CD4-positive, alpha-beta T cell (primary cell): Measurements from ENCODE around the gene GRM4. TPM values are rescaled to one million over a fixed set of nuclear protein-coding genes. Genes with fewer than 3 reads are reported as not detected.

Experiments
- ATAC-seq: fragments of 200-7000 bp; cut with Tn5 transposase; one replicate; pipeline ENCODE4 v1.10.0; 2022; ENCODE audit warnings: mild to moderate bottlenecking; ENCODE audit not compliant: poor library complexity
- CTCF ChIA-PET: fragments of 350-600 bp; sonication (Branson Sonifier 250); formaldehyde crosslinking; loops from one replicate; lab custom pipeline; 2021; ENCODE audit warnings: antibody characterized with exemption, inconsistent platforms; lab: Charles Lee
- POLR2A ChIA-PET: fragments of 350-600 bp; sonication (Branson Sonifier 250); formaldehyde crosslinking; loops from one replicate; lab custom pipeline; 2021; ENCODE audit warnings: antibody characterized with exemption, inconsistent platforms; lab: Charles Lee
- DNase-seq, 14 experiments: peaks; one replicate each; pipeline ENCODE4 v3.0.0-alpha.2; 2013 to 2020; ENCODE audit warnings: mixed read lengths in 2 of 14
- H3K27ac ChIP-seq, 2 donors: one replicate each; pipeline versions ENCODE4 v1.5.1 to v1.7.0; 2013; ENCODE audit warnings: low read length in 2 of 2, low read depth in 1 of 2, mild to moderate bottlenecking in 1 of 2
- H3K27me3 ChIP-seq, 2 experiments: 1 replicate in 1 of 2; 2 replicates in 1 of 2; pipeline versions ENCODE4 v1.6.1 to v1.7.0; 2013; ENCODE audit warnings: low read length in 2 of 2, control low read depth in 1 of 2, mild to moderate bottlenecking in 1 of 2, moderate library complexity in 1 of 2; ENCODE audit not compliant: insufficient read depth in 2 of 2, control insufficient read depth in 1 of 2
- H3K36me3 ChIP-seq: one replicate; pipeline ENCODE4 v1.6.1; 2013; ENCODE audit warnings: low read length, control low read depth; ENCODE audit not compliant: insufficient read depth
- H3K4me1 ChIP-seq: one replicate; pipeline ENCODE4 v1.6.1; 2013; ENCODE audit warnings: low read length, control low read depth; ENCODE audit not compliant: insufficient read depth
- H3K4me3 ChIP-seq: one replicate; pipeline ENCODE4 v1.5.1; 2013; ENCODE audit warnings: mild to moderate bottlenecking, low read length, moderate library complexity
- H3K9me3 ChIP-seq, 2 experiments: 1 replicate in 1 of 2; 2 replicates in 1 of 2; pipeline versions ENCODE4 v1.6.1 to v1.7.0; 2013; ENCODE audit warnings: low read length in 2 of 2, mild to moderate bottlenecking in 2 of 2, control low read depth in 1 of 2, moderate library complexity in 1 of 2; ENCODE audit not compliant: control insufficient read depth in 1 of 2, insufficient read depth in 1 of 2
- H3K27ac Mint-ChIP-seq: one replicate; pipeline ENCODE4 v1.8.0; 2020; ENCODE audit warnings: mixed read lengths
- H3K27me3 Mint-ChIP-seq: one replicate; pipeline ENCODE4 v1.8.0; 2021; ENCODE audit warnings: mixed read lengths
- H3K36me3 Mint-ChIP-seq: one replicate; pipeline ENCODE4 v1.8.0; 2021; ENCODE audit warnings: low read depth, mixed read lengths
- H3K4me1 Mint-ChIP-seq: one replicate; pipeline ENCODE4 v1.8.0; 2021; ENCODE audit warnings: low read depth, mixed read lengths
- H3K4me3 Mint-ChIP-seq: one replicate; pipeline ENCODE4 v1.8.0; 2020; ENCODE audit warnings: mild to moderate bottlenecking, mixed read lengths
- H3K9me3 Mint-ChIP-seq: one replicate; pipeline ENCODE4 v1.8.0; 2020; ENCODE audit warnings: mixed read lengths
- CTCF ChIP-seq: fragments of 200-600 bp; IDR thresholded peaks from one replicate; pipeline ENCODE4 v1.8.0; 2022; ENCODE audit warnings: antibody characterized with exemption, mild to moderate bottlenecking
- intact Hi-C, 2 experiments: fragments of 100-400 bp; cut with DNase I in 1 of 2; cut with micrococcal nuclease in 1 of 2; formaldehyde crosslinking; loops; one replicate each; pipeline versions ENCODE4 v1.15.1 to v1.9.0; 2023 to 2025; cut with DNase I, micrococcal nuclease
- total RNA-seq, 174 experiments: library from RNA in 2 of 174; stranded (reverse) in 2 of 174; gene quantifications; one replicate each; pipeline ENCODE4 v1.2.3 and lab custom pipeline; 2021 to 2026

The GRM4 gene
- total RNA-seq, 2 experiments from 2014 or later, result 0.08 TPM; not detected in 1

GRCh38 chr6:34062815-34063214 is 83.1 kb downstream of the GRM4 start:
- Histone ChIP-seq H3K36me3 (no peaks in the 10 kb centered on the region), H3K27me3 (peaks cover 2 to 6% of the 10 kb centered on the region in 2 experiments), H3K4me3 (no peak overlapping the region), H3K9me3 (no peaks in the 10 kb centered on the region), H3K4me1 (no peaks in the 10 kb centered on the region), H3K27ac (no peak overlapping the region)
- Mint-ChIP-seq H3K9me3 (no peaks in the 10 kb centered on the region), H3K36me3 (no peaks in the 10 kb centered on the region), H3K4me3 (no peak overlapping the region), H3K27me3 (no peaks in the 10 kb centered on the region), H3K4me1 (no peaks in the 10 kb centered on the region), H3K27ac (no peak overlapping the region)
- ATAC-seq (no peak), DNase-seq (no peak)
- TF ChIP-seq CTCF, result no peak
- POLR2A ChIA-PET, result no interaction called here
- intact Hi-C loops, result no loop called here
- CTCF ChIA-PET, result no interaction called here

- Histone ChIP-seq H3K4me1 (no peaks in the 10 kb centered on the region), H3K36me3 (no peaks in the 10 kb centered on the region), H3K27ac (no peak overlapping the region), H3K9me3 (no peaks in the 10 kb centered on the region), H3K4me3 (no peak overlapping the region), H3K27me3 (peaks cover 2 to 6% of the 10 kb centered on the region in 2 experiments)
- ChIA-PET CTCF (no interaction called here), POLR2A (no interaction called here)
- H3K4me1 Mint-ChIP-seq, result no peaks in the 10 kb centered on the region
- no peaks in the 10 kb centered on the region for H3K27me3 Mint-ChIP-seq
- no peak overlapping the region for H3K4me3 Mint-ChIP-seq
- no peak overlapping the region for H3K27ac Mint-ChIP-seq
- DNase-seq, result no peak
- no peak for TF ChIP-seq CTCF
- intact Hi-C loops, result no loop called here
- no peak for ATAC-seq
- no peaks in the 10 kb centered on the region for H3K36me3 Mint-ChIP-seq
- no peaks in the 10 kb centered on the region for H3K9me3 Mint-ChIP-seq
These were observed 83.7 kb downstream of the GRM4 start for GRCh38 chr6:34062156-34062555.

GRCh38 chr6:34061348-34061747 is 84.5 kb downstream of the GRM4 start:
- TF ChIP-seq CTCF, result no peak
- POLR2A ChIA-PET, result no interaction called here
- H3K36me3 Mint-ChIP-seq, result no peaks in the 10 kb centered on the region

More at GRCh38 chr6:34061348-34061747, 84.5 kb downstream of the GRM4 start:
- H3K4me3 ChIP-seq, result no peak overlapping the region
- H3K27me3 Mint-ChIP-seq, result no peaks in the 10 kb centered on the region
- H3K9me3 Mint-ChIP-seq, result no peaks in the 10 kb centered on the region
- intact Hi-C loops, result no loop called here
- H3K27me3 ChIP-seq, result peaks cover 2 to 6% of the 10 kb centered on the region in 2 experiments
- no peaks in the 10 kb centered on the region for H3K9me3 ChIP-seq
- H3K36me3 ChIP-seq, result no peaks in the 10 kb centered on the region
- ATAC-seq, result no peak
- no peak for DNase-seq
- no peak overlapping the region for H3K27ac ChIP-seq
- H3K4me1 Mint-ChIP-seq, result no peaks in the 10 kb centered on the region
- H3K4me1 ChIP-seq, result no peaks in the 10 kb centered on the region
- CTCF ChIA-PET, result no interaction called here
- H3K27ac Mint-ChIP-seq, result no peak overlapping the region
- no peak overlapping the region for H3K4me3 Mint-ChIP-seq
